GM19463 (cell line): ENCODE results near the gene CALCOCO2.
A peak's percentile ranks its signal among the peaks of the same experiment; 100 is the strongest.
"Not testable (repeated sequence)": the region's sequence is repeated elsewhere in the genome, so short reads cannot be mapped to it uniquely, and the experiment has no call there.

Experiments
- ATAC-seq: cut with Tn5 transposase; IDR thresholded peaks from one replicate; pipeline ENCODE4 v1.9.1; 2021; ENCODE audit warnings: mild to moderate bottlenecking, moderate library complexity; ENCODE audit not compliant: unreplicated experiment

The CALCOCO2 gene, protein sequence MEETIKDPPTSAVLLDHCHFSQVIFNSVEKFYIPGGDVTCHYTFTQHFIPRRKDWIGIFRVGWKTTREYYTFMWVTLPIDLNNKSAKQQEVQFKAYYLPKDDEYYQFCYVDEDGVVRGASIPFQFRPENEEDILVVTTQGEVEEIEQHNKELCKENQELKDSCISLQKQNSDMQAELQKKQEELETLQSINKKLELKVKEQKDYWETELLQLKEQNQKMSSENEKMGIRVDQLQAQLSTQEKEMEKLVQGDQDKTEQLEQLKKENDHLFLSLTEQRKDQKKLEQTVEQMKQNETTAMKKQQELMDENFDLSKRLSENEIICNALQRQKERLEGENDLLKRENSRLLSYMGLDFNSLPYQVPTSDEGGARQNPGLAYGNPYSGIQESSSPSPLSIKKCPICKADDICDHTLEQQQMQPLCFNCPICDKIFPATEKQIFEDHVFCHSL

DNA sequence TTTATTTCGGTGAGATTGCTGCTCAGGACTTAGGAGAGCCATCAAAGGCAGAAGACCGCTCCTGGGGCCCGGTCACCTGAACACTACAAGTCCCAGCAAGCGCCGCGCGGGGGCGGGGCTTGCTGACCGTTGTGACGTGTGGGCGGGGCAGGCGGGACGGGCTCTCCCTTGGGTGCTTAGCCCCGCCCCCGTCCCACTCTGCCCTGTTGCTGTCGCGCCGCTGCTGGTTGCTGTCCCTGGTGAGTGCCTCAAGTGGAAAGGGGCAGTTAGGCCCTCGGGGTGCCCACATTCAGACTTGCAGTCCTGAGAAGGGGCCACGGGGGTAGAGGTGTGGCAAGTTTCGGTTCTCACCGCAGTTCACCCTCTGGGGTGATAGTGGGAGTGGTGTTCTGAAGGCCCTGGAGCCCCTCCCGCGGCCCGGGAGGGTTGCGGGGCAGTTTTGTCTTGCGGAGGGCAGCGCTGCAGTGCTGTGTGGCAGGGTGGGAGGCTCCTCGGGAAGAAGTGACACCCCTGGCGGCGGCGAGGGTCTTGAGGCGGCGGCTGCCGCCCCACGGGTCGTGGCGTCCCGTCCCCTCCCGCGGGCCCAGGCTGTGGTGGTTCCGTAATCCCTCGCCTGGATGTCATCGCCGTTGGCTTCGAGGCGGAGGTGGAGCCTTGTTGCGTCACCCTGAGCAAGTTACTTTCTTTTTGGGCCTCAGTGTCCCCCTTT lies at the start of gene CALCOCO2:
Gene CALCOCO2, plus strand, starts transcription at position 196 of the 709 bp plus-strand sequence. CDS start 10,673 bp downstream, outside the sequence.
- peak; percentile 82 for ATAC-seq

DNA sequence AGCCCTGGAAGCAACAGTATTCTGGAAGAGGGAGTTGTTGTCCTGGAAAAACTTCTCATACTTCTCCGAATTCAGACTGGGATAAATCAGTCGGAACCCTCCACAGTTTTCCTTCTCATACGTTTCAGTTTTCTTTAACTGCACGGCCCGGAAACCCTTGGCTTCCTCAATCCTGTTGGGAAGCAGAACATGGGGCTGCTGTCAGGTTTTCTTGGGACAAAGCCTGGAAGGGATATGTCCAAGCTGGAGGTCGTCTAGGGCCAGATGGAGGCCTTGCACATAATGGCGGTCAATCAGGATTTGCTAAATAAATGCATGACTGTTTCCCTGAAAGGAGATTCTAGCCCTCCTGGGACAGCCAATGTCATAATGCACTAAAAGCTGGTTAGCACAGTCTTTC lies 43.0 kb upstream of the CALCOCO2 start:
- ATAC-seq, result no peak

DNA sequence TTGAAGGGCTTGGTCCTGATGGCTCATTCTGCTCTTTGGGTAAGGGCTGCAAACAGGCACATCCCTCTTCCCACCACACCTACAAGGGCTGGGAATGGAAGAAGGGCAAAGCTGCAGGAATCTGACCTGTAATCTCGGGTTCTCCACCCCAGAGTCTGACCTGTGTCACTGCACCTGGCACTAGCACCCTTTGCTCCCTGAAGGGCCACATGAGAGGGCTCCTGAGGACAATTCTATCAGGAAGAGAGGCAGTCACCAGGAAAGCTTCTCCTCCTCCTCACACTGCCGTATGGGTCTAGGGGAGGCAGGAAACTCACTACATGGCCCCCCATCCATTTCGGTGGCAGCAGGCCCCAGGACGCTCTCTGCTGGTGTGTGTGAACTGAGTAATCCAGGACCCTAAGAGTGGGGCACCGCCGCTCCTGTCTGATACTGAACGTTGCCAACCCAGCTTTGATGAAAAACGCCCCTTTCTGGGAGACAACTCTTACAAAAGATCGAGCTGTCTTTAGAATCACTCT lies 40.2 kb upstream of the CALCOCO2 start:
- no peak for ATAC-seq

DNA sequence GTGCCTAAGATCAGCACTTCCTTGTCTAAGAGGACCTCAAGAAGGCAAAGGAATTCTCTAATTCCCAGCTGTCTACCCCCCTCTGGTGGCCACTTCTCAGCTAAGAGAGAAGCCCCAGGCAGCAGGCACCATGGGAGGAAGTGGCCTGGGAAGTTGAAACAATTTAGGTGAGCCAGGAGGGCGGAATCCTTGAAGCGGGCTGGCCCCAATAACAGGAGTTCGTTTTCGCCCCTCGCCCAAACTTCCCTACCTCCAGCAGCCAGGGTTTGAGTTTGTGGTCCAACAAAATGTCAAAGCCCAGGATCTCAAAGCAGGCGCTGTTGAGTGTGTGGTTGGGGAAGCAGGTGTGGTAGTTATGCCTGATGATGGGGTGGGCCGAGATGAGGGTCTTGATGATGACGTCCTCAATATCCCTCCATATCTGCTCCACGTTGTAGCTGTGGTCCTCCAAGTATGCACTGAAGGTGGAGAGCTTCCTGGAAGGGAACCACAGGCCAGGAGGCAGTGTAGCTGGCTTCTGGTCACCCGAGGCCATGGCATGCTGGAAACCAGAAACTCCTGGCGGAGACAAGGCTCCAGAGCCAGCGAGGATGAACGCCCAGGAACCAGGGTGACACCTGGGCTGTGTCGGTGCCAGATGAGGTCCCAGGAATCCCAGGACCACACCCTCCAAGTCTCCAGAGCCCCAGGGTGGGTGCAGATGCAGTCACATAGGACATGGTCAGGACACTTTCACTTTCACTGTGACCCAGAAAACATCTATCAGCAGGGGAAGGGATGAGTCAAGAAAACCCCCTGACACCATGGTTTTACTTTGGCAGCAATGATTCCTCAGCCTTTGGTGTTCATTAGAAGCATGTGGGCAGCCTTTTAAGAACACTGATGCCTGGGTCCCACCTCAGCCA lies 39.5 kb upstream of the CALCOCO2 start:
- ATAC-seq, result peak; percentile 63

DNA sequence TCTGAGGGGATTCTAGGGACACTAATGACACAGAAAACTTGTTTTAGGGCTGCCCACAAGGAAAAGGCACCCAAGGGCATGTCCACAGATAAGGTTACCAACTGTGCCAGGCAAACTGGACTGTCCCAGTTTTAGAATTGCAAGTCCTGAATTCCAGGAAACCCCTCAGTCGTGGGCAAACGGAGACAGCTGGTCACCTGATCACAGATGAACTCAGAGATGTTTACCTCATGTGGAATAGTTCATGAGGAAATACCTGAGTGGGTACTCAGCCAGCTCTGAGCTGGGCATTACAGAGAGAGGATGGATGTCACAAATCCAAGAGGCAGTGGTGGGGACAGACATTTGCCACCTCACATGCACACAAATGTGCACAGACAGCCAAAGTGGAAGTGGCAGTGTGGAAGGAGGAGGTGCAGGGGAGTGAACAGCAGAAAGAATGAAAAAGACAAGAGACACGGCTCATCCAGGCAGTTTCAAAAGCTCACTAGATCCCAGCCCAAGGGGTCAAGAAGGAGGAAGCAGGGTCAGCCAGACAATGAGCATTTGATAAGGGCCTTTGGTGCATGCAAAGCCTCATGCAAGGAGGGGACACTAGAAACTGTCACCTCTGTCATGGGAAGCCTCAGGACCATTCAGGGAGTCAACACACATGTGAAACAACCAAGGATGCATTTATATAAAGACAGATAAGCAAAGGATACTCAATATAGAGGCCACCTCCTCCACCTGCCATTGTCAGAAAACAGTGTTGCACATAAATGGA lies 38.6 kb upstream of the CALCOCO2 start:
- no peak for ATAC-seq

DNA sequence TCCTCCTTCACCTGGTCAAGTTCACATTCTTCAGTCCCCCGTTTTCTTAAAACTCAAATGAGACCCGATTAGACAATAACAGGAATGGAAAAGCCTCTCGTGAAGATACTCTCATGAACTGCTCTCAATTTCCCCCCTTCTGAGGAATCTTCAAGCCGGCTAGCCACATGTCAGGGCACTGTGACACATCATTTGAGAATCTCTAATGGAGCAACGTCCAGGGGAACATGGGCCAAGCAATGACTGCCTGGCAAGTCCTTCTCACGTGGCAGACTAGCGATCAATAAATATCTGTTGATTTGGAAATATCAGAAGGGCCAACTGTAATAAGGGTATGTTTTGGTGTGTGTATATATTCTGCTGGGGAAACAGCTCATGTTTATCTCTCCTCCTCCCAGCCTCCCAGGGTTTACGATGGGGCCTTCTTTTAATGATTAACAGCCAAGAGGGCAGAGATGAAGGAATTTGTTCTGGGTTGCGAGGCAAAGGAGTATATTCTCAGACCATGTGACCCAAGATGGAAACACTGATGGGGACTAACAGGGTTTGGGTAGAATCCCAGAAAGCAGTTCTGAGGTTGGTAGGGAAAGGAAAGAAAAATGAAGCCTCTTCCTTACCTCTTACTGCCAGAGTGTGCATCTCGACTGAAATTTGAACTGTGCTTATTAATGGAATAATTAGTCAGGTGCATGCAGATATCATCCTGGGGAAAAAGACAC lies 35.2 kb upstream of the CALCOCO2 start:
- no peak for ATAC-seq

DNA sequence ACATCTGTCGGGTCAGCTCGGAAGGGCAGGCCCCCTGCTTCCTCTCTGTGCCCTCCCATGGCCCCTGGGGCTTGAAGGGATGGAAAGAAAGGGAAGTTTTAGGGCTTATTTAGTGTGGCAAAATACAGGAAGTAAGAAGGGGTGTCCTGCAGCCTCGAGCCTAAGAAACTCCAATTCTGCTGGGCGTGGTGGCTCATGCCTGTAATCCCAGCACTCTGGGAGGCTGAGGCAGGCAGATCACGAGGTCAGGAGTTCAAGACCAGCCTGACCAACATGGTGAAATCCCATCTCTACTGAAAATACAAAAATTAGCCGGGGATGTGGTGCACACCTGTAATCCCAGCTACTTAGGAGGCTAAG lies 34.7 kb upstream of the CALCOCO2 start:
- not testable (repeated sequence) for ATAC-seq

DNA sequence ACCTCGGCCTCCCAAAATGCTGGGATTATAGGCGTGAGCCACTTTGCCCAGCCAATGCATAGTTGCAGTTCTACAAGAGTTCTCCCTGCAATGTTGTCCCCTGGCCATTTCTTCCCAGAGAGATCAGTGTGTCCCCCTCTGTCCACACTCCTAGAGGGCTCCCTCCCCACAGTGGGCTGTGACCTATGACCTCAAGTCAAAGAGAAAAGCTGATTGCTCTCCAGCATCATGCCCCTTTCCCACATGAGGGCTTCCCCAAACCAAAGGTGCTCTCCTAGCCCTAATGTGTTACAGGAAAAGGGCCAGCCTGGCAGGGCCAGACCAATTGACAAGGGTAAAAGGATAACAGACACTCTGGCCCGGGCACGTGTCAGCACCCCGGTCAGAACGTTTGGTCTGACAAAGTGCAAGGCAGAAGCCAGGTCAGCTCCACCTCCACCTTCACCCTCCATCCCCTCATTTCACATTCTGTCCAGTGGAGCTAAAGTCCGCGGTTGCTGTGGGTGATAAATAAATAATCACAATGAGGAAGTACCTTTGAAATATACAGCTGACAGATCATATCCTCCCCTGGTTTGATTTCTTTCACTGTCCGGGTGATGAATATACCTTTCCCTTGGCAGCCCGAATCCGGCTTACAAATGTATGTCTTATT lies 31.6 kb upstream of the CALCOCO2 start:
- ATAC-seq, result no peak

DNA sequence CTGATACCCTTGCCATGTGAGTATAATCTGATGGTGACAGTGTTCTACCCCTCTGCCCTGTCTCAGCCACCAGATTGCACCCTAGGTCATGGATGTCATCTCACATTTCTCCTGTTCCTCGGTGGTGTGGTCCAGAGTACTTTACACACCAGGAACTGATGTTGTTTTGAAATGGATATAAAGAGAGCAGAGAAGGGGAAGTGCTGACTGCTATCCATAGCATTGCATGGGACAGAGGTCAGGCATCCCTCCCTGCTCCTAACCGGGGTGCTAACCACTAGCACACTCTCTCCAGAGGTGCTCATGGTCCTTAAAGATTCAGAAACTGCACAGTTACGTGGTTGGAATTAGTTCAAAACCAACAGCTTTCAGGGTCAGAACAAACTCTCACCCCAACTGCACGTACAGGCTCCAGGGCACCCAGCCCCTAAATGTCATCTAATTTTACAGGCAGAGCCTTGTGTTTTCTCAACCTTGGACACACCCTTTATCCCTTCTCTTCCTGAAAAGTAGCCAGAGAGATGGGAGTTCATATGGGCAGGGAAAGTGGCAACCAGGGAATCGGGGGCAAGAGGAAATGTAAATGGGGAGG lies 30.1 kb upstream of the CALCOCO2 start:
- no peak for ATAC-seq

DNA sequence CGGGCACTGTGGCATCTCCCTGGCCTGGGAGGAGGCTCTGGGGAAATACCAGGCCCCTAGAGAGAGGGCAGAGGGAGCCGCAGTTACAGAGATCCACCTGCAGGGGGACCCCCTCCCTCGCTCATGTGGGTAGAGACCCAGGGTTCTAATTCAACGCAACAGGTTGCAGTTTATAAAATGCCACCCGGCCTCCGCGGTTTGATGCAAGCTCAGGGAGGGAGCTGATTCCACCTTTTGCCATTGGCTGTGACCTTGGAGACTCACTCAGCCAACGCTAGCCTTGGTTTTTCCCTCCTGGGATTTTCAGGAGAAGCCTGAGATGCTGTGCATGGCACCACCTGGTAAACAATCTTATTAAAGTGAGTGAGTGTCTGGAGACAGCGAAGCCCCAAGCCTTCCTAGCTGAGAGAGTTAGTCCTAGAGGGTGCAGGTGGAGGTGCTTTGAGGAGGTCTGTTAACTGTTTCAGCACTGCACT lies 25.9 kb upstream of the CALCOCO2 start:
- ATAC-seq, result no peak

DNA sequence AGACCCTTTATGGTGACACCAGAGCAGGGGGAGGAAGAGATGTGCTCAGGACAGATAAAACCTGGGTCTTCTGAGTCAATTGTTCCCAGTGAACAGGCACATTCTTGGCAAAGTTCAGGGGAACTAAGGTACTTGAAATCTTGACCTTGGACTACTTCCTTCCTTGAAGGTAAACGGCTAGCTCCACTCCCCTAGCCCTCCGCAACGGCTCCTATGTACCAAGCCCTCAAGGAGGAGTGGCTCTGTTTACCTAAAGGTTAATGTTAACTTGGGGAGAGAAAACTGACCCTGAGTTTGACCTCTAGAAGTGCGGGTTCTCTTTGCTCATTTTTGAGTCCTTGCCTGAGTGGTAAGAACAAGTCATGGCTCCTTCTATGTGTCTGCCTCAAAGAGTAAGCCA lies 21.7 kb upstream of the CALCOCO2 start:
- ATAC-seq, result no peak

DNA sequence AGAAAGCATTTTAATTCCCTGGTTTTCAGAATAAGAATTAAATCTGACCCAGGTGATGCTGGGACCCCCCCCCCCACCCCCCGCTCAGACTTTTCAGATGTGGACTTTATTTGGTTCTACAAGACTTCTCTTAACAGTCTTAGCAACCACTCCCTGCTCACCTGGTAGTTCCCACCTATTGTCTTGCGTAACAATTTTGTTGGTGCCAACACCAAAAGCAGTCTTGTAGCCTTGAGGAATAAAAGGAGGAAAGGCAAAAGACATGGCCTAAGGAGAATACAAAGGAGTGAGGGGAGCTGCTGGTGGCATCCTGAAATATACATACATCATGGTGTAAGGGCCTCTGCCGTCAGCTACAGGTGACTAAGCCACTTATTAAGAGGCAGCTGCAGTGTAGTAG lies 18.8 kb upstream of the CALCOCO2 start:
- ATAC-seq, result no peak

DNA sequence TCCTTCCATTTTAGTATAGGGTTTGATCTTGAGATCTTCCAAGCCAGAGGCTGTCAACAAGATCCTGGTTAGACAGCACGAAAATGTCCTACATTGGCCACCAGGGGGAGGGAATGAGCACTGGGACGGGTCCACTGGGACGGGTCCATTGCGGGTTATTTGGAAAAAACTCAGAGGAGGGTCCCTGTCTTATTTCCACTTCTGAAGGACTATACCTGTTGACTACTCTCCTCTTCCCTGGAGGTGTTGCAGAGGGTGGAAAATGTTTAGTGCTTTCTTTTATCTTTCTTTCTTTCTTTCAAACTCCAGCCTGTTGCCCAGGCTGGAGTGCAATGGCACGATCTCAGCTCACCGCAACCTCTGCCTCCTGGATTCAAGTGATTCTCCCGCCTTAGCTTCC lies 16.3 kb upstream of the CALCOCO2 start:
- no peak for ATAC-seq

DNA sequence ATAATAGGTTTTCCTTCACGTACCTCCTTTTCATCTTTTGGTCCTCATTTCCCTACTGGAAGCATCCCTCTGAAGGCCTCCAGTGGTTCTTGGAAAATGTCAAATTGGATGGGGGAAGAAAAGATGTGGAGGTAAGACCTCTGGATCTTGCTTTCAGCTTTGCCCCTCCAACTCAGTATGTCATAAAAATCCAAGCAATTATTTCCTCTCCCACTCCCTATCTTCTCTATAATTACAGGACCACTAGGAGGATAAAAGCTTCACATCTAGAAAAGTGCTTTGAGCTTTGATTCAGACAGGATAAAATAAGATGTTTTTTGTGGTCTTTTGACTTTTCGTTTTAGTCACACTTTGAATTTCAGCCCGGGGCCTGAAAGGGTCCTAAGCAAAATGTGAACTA lies 15.5 kb upstream of the CALCOCO2 start:
- no peak for ATAC-seq

DNA sequence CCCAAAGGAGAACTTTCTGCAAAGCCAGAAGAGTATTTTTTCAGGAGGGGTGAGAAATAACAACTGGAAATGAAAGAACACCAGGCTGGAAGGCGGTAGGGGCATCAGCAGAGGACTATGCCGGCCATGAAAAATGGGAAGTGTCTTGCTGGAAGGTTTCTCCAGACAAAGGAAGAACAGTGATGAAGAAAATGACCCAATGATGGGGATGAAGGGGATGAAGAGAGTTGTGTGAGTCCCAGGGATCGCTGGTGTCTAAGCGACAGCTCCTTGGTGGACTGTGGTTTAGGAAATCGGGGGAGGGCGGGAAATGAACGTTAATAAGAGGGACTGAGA lies 14.4 kb upstream of the CALCOCO2 start:
- no peak for ATAC-seq

DNA sequence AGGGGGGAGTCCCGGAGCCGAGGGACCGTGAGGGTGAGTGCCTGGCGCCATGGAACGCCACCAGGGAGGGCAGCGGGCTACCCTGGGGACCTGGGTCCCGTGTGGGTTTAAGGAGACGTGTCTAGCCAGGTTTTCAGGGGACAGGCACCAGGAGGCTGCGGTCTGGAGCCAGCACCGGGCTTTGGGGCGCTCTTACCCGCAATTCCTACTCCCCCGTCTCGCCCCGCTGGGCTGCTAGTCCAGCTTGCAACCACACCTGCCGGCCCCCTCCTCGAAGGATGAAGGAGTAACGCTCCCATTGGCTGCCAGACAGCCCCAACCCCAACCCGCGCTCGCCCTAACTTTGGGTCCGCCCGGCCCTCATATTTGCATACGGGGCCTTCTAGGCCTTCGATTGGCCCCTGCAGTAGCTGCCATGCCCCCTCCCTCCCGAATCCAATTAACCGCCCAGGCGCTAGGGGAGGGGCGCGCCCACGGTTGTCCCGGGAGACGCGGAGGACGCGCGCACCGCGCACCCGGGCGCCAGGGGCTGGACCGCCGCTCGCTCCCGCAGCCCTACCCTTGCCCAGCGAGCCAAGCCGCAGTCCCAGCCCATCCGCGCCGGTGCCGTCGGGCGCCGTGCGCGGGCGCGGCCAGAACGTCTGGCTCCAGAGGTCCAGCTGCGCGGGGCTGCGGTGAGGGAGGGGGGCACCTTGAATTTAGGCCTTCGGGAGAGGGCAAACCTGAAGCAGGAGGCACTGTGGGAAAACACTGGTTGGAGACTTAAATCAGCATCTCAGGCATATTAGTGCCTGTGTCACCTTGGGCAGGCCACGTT lies 13.9 kb upstream of the CALCOCO2 start, which contains the start of gene TTLL6:
Gene TTLL6, minus strand, starts transcription at position 456 of the 817 bp plus-strand sequence. Its CDS starts 157 bp downstream, at position 299.
- peak; percentile 97 for ATAC-seq

DNA sequence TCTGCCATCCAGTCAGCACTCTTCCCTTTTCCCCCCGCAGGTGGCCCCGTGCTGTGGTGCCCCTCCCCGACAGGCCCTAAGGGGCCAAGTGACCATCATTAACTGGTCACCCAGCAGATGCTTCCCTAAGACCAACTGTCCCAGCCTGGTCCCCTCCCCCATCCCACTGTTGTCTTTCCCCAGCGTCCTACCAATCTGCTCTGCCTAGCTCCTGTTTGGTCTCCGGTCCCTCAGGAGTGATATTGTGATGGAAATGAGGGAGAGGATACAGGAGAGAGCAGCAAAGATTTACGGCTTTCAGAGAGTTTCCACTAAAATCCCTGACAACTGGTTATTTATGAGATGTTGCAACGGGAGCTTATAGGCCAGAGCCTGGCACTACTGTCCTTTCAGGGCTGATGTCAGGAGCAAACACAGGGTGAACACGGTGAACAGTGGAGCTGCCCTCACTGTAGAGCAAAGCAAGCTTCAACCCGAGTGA lies 12.4 kb upstream of the CALCOCO2 start:
- ATAC-seq, result no peak

DNA sequence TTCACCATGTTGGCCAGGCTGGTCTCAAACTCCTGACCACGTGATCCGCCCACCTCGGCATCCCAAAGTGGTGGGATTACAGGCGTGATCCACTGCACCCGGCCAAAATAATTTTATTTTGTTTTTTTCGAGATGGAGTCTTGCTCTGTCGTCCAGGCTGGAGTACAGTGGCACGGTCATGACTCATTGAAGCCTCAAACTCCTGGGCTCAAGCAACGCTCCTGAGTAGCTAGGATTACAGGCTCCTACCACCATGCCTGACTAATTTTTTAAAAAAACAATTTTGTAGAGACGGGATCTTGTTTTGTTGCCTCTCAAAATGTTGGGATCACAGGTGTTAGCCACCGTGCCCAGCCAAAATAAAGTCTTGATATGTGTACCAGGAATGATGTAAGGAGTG lies 11.4 kb upstream of the CALCOCO2 start:
- no peak for ATAC-seq
